Effector memory CD8-positive, alpha-beta T cell (primary cell): Measurements from ENCODE around the gene CTIF.
A peak's percentile ranks its signal among the peaks of the same experiment; 100 is the strongest.

Source experiments
- ATAC-seq: fragments of 150-1000 bp; cut with Tn5 transposase; replicated peaks from 2 replicates; pipeline ENCODE4 v1.10.0; 2021; ENCODE audit warnings: mild to moderate bottlenecking, moderate library complexity
- DNase-seq, 3 experiments: peaks; one replicate each; pipeline ENCODE4 v3.0.0; 2021
- H3K27ac Mint-ChIP-seq, 2 donors: one replicate each; pipeline ENCODE4 v1.8.0; 2022; ENCODE audit warnings: mild to moderate bottlenecking in 2 of 2, mixed read lengths in 2 of 2, moderate library complexity in 2 of 2
- H3K27me3 Mint-ChIP-seq, 2 donors: one replicate each; pipeline ENCODE4 v1.8.0; 2022; ENCODE audit warnings: mixed read lengths in 2 of 2
- H3K36me3 Mint-ChIP-seq: one replicate; pipeline ENCODE4 v1.8.0; 2022; ENCODE audit warnings: mild to moderate bottlenecking, moderate library complexity, mixed read lengths; ENCODE audit not compliant: insufficient read depth
- H3K4me1 Mint-ChIP-seq, 2 donors: one replicate each; pipeline ENCODE4 v1.8.0; 2022; ENCODE audit warnings: low read depth in 2 of 2, mixed read lengths in 2 of 2
- H3K4me3 Mint-ChIP-seq, 2 donors: one replicate each; pipeline ENCODE4 v1.8.0; 2022; ENCODE audit warnings: mild to moderate bottlenecking in 2 of 2, mixed read lengths in 2 of 2, moderate library complexity in 2 of 2
- H3K9me3 Mint-ChIP-seq, 2 donors: one replicate each; pipeline ENCODE4 v1.8.0; 2022; ENCODE audit warnings: mixed read lengths in 2 of 2

CTIF gene

GRCh38 chr18:48773821-48774220, 235.0 kb downstream of the CTIF start:
- peaks cover 7 to 10% of the 10 kb centered on the region in 2 donors for H3K4me1 Mint-ChIP-seq
- ATAC-seq: no peak
- no peak overlapping the region for H3K4me3 Mint-ChIP-seq
- H3K27ac Mint-ChIP-seq: no peak overlapping the region
- H3K9me3 Mint-ChIP-seq: no peaks in the 10 kb centered on the region
- H3K27me3 Mint-ChIP-seq: no peaks in the 10 kb centered on the region
- no peaks in the 10 kb centered on the region for H3K36me3 Mint-ChIP-seq
- DNase-seq: no peak

GRCh38 chr18:48774941-48775340, 236.1 kb downstream of the CTIF start:
- Mint-ChIP-seq H3K27ac (no peak overlapping the region), H3K9me3 (no peaks in the 10 kb centered on the region), H3K4me1 (peaks cover 7 to 10% of the 10 kb centered on the region in 2 donors)

GRCh38 chr18:48775372-48776155, 236.7 kb downstream of the CTIF start:
- Mint-ChIP-seq H3K27ac (peak overlapping the region in 1 of 2 donors; percentile 24), H3K27me3 (no peaks in the 10 kb centered on the region), H3K4me3 (no peak overlapping the region), H3K4me1 (peaks cover 7 to 10% of the 10 kb centered on the region in 2 donors), H3K36me3 (no peaks in the 10 kb centered on the region), H3K9me3 (no peaks in the 10 kb centered on the region)
- DNase-seq: no peak
- ATAC-seq: no peak

More at GRCh38 chr18:48774941-48775340, 236.1 kb downstream of the CTIF start:
- Mint-ChIP-seq H3K4me3 (no peak overlapping the region), H3K36me3 (no peaks in the 10 kb centered on the region), H3K27me3 (no peaks in the 10 kb centered on the region)
- ATAC-seq (no peak), DNase-seq (no peak)

- Mint-ChIP-seq H3K4me1 (peaks cover 7 to 10% of the 10 kb centered on the region in 2 donors), H3K9me3 (no peaks in the 10 kb centered on the region), H3K36me3 (no peaks in the 10 kb centered on the region), H3K27ac (no peak overlapping the region), H3K27me3 (no peaks in the 10 kb centered on the region), H3K4me3 (no peak overlapping the region)
- ATAC-seq (no peak), DNase-seq (no peak)
These were observed 237.3 kb downstream of the CTIF start for GRCh38 chr18:48776156-48776555.

GRCh38 chr18:48776641-48777025, 237.8 kb downstream of the CTIF start:
- Mint-ChIP-seq H3K9me3 (no peaks in the 10 kb centered on the region), H3K27me3 (no peaks in the 10 kb centered on the region), H3K36me3 (no peaks in the 10 kb centered on the region), H3K4me3 (no peak overlapping the region), H3K27ac (no peak overlapping the region), H3K4me1 (peaks cover 7 to 10% of the 10 kb centered on the region in 2 donors)
- DNase-seq (no peak), ATAC-seq (no peak)

GRCh38 chr18:48777026-48777743, 238.4 kb downstream of the CTIF start:
- Mint-ChIP-seq H3K4me3 (no peak overlapping the region), H3K27ac (peak overlapping the region in 1 of 2 donors; percentile 72), H3K9me3 (no peaks in the 10 kb centered on the region), H3K4me1 (peaks cover 7 to 10% of the 10 kb centered on the region in 2 donors), H3K36me3 (peaks cover 4% of the 10 kb centered on the region), H3K27me3 (no peaks in the 10 kb centered on the region)
- DNase-seq: peak; percentile 66 to 71 (median 70)
- peak; percentile 96 for ATAC-seq

- DNase-seq (no peak), ATAC-seq (no peak)
- Mint-ChIP-seq H3K4me1 (peaks cover 7 to 10% of the 10 kb centered on the region in 2 donors), H3K27ac (peak overlapping the region in 1 of 2 donors; percentile 72), H3K27me3 (no peaks in the 10 kb centered on the region), H3K36me3 (peaks cover 4% of the 10 kb centered on the region), H3K4me3 (no peak overlapping the region), H3K9me3 (no peaks in the 10 kb centered on the region)
These were observed 238.9 kb downstream of the CTIF start for GRCh38 chr18:48777744-48778116.

GRCh38 chr18:48778344-48779011, 239.6 kb downstream of the CTIF start:
- Mint-ChIP-seq H3K27me3 (no peaks in the 10 kb centered on the region), H3K4me1 (peaks cover 7 to 14% of the 10 kb centered on the region in 2 donors), H3K27ac (peak overlapping the region in 1 of 2 donors; percentile 23), H3K4me3 (no peak overlapping the region), H3K36me3 (peaks cover 4% of the 10 kb centered on the region), H3K9me3 (no peaks in the 10 kb centered on the region)
- DNase-seq (no peak), ATAC-seq (no peak)

- H3K36me3 Mint-ChIP-seq: peaks cover 4% of the 10 kb centered on the region
- no peaks in the 10 kb centered on the region for H3K9me3 Mint-ChIP-seq
- no peaks in the 10 kb centered on the region for H3K27me3 Mint-ChIP-seq
- H3K27ac Mint-ChIP-seq: peak overlapping the region in 1 of 2 donors; percentile 76
- peaks cover 17 to 22% of the 10 kb centered on the region in 2 donors for H3K4me1 Mint-ChIP-seq
- H3K4me3 Mint-ChIP-seq: no peak overlapping the region
- ATAC-seq (no peak), DNase-seq (no peak)
These were observed 240.6 kb downstream of the CTIF start for GRCh38 chr18:48779462-48779861.

GRCh38 chr18:48780201-48780912, 241.5 kb downstream of the CTIF start:
- Mint-ChIP-seq H3K27ac (peak overlapping the region in 1 of 2 donors; percentile 76), H3K4me1 (peaks cover 24 to 28% of the 10 kb centered on the region in 2 donors), H3K27me3 (no peaks in the 10 kb centered on the region), H3K36me3 (peaks cover 4% of the 10 kb centered on the region), H3K9me3 (no peaks in the 10 kb centered on the region), H3K4me3 (no peak overlapping the region)
- ATAC-seq (no peak), DNase-seq (no peak)

- Mint-ChIP-seq H3K4me3 (no peak overlapping the region), H3K27ac (no peak overlapping the region)
These were observed 242.0 kb downstream of the CTIF start for GRCh38 chr18:48780913-48781162.

GRCh38 chr18:48781163-48781987, 242.5 kb downstream of the CTIF start:
- Mint-ChIP-seq H3K4me3 (no peak overlapping the region), H3K27me3 (no peaks in the 10 kb centered on the region), H3K4me1 (peaks cover 29 to 32% of the 10 kb centered on the region in 2 donors), H3K27ac (peak overlapping the region in 1 of 2 donors; percentile 29), H3K9me3 (no peaks in the 10 kb centered on the region), H3K36me3 (peaks cover 4% of the 10 kb centered on the region)
- DNase-seq (no peak), ATAC-seq (no peak)

More at GRCh38 chr18:48780913-48781162, 242.0 kb downstream of the CTIF start:
- Mint-ChIP-seq H3K36me3 (peaks cover 4% of the 10 kb centered on the region), H3K4me1 (peaks cover 28 to 29% of the 10 kb centered on the region in 2 donors), H3K9me3 (no peaks in the 10 kb centered on the region), H3K27me3 (no peaks in the 10 kb centered on the region)
- ATAC-seq (no peak), DNase-seq (no peak)
